NT2/D1 (cell line): Measurements from ENCODE around the gene HIPK2.

Experiments
- YY1 ChIP-seq: IDR thresholded peaks from 2 replicates; pipeline ENCODE4 v1.6.1; 2011; ENCODE audit not compliant: insufficient read length, insufficient read depth
- ZNF274 ChIP-seq: IDR thresholded peaks from 2 replicates; pipeline ENCODE4 v1.6.1; 2011; ENCODE audit warnings: mild to moderate bottlenecking, low read depth, low read length

- TF ChIP-seq YY1 (no peak), ZNF274 (no peak)
These were observed 89.7 kb downstream of the HIPK2 start for GRCh38 chr7:139687980-139688632.
